ENCODE measurements around the gene DYRK2. TPM values are rescaled to one million over a fixed set of nuclear protein-coding genes. Genes with fewer than 3 reads are reported as not detected.

The DYRK2 gene
- total RNA-seq, 4 donors from 2014 or later, result 26.9 to 147 (median 96.6) TPM

DNA sequence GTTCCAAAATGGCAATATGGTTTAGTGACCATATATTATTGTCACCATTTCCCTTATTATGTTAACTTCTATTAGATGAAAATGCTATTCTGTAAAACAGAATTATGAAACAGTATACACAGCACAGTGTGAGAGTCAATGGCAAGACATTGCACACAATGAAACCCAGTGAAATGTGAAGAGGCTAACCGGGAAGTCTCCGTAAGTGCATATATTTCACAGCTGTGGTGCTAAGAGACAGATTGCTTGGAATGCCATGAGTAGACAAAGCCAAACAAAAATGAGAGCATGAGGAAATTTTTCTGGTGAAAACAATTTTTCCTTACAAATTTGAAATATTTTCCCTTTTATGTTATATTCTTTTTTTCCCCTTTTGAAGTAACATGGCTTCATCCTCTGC is 49.4 kb downstream of the DYRK2 start:
- H3K4me3 ChIP-seq, result no peak overlapping the region
- 47 to 50% methylated on average over 2 of the region's 2 CpGs for WGBS, 2 donors (ENCODE audit: low coverage in 1 of 2)
- H3K27ac ChIP-seq, result no peak overlapping the region
- H3K9me3 ChIP-seq, result no peaks in the 10 kb centered on the region
- no peaks in the 10 kb centered on the region for H3K36me3 ChIP-seq
- no peaks in the 10 kb centered on the region for H3K27me3 ChIP-seq
- in situ Hi-C loops (cut with MboI; ENCODE audit: low pct_ligation_motif_present in 1 of 4, low pct_unique_long_range_greater_than_20kb in 1 of 4, low sequenced_read_pairs in 3 of 4) (no loop called here), intact Hi-C loops (cut with DNase I; ENCODE audit: low total_unique reads) (no loop called here)
- H3K4me1 ChIP-seq, result peaks cover 0 to 18% (median 0%) of the 10 kb centered on the region in 4 donors
- TF ChIP-seq POLR2A (IDR thresholded peaks at IDR 0.05) (no peak), EP300 (IDR thresholded peaks at IDR 0.05; ENCODE audit: low read depth) (no peak), POLR2AphosphoS5 (IDR thresholded peaks at IDR 0.05) (no peak)
- TF ChIP-seq, protein P1, sequence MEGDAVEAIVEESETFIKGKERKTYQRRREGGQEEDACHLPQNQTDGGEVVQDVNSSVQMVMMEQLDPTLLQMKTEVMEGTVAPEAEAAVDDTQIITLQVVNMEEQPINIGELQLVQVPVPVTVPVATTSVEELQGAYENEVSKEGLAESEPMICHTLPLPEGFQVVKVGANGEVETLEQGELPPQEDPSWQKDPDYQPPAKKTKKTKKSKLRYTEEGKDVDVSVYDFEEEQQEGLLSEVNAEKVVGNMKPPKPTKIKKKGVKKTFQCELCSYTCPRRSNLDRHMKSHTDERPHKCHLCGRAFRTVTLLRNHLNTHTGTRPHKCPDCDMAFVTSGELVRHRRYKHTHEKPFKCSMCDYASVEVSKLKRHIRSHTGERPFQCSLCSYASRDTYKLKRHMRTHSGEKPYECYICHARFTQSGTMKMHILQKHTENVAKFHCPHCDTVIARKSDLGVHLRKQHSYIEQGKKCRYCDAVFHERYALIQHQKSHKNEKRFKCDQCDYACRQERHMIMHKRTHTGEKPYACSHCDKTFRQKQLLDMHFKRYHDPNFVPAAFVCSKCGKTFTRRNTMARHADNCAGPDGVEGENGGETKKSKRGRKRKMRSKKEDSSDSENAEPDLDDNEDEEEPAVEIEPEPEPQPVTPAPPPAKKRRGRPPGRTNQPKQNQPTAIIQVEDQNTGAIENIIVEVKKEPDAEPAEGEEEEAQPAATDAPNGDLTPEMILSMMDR (IDR thresholded peaks at IDR 0.05), result no peak
- no peak for DNase-seq

DNA sequence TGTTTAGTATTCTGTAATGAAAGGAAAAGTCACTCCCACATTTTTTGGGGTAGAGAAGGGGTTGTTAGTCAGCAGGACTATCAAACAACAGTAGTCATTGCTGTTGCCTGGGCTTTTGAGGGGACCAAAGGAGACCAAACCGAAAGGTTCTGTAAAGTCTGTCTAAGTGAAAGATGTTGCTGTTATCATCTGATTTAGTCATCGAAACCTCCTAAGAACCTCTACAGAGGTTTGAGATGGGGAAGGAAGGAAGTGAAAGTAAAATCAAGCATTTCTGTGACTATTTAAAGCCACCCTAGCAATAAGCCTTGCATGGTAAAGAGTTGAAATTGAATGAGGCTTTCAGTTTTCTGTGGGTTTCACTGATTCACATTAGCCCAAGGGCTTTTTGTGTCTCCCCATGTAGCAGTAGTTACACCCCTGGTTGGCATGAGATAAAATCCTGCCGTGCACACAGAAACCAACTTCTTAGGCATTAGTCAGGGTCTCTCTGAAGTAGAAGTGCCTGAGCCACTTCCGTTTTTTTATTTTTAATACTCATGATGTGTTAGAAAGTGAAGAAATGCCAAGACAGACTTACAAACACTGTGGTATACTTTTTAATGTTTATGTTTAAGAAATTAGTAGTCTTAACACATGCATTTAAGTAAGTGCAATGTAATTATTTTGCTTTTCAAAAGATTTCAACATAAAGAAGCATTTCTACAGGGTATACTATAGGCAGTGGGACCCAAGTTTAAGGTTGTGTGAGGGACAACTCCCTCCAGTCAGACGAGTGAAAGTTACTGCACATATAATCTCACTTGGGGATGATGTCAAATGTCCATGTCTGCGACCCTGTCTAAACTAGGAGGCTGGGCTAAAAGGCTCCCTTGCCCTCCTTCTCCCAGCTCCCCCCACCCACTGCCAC is 50.4 kb downstream of the DYRK2 start:
- intact Hi-C loops (cut with DNase I; ENCODE audit: low total_unique reads) (no loop called here), in situ Hi-C loops (cut with MboI; ENCODE audit: low pct_ligation_motif_present in 1 of 4, low pct_unique_long_range_greater_than_20kb in 1 of 4, low sequenced_read_pairs in 3 of 4) (no loop called here)
- peak overlapping the region in 3 of 4 donors; percentile 24 to 34 (median 30) for H3K27ac ChIP-seq
- H3K4me1 ChIP-seq, result peaks cover 0 to 18% (median 0%) of the 10 kb centered on the region in 4 donors
- 61 to 64% methylated on average over 6 of the region's 6 CpGs for WGBS, 2 donors (ENCODE audit: low coverage in 1 of 2)
- H3K4me3 ChIP-seq, result peak overlapping the region in 2 of 4 donors; percentile 5 to 13
- no peaks in the 10 kb centered on the region for H3K36me3 ChIP-seq
- DNase-seq, result no peak
- H3K9me3 ChIP-seq, result no peaks in the 10 kb centered on the region
- H3K27me3 ChIP-seq, result no peaks in the 10 kb centered on the region
- no peak for TF ChIP-seq POLR2AphosphoS5 (IDR thresholded peaks at IDR 0.05)
- TF ChIP-seq, protein P1 (IDR thresholded peaks at IDR 0.05), result no peak
- no peak for TF ChIP-seq POLR2A (IDR thresholded peaks at IDR 0.05)
- TF ChIP-seq EP300 (IDR thresholded peaks at IDR 0.05; ENCODE audit: low read depth), result no peak

DNA sequence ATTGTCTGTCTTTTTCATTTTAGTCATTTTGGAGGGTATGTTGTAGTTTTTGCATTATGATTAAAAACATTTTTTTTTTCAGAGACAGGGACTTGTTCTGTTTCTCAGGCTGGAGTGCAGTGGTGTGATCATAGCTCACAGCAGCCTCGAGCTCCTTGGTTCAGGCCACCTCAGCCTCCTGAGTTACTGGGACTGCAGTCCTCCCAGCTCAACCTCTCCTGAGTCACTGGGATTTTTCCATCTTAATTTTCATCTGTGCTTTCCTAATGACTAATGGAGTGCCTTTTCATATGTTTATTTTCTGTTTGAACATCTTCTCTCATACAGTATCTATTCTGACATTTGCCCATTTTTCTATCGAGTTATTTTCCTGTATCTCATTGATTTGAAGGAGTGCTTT is 52.6 kb downstream of the DYRK2 start:
- WGBS, 2 donors (ENCODE audit: low coverage in 1 of 2), result 86 to 89% methylated on average over 2 of the region's 2 CpGs
- no peak for TF ChIP-seq EP300 (IDR thresholded peaks at IDR 0.05; ENCODE audit: low read depth)
- TF ChIP-seq POLR2A (IDR thresholded peaks at IDR 0.05), result no peak
- no peak for TF ChIP-seq POLR2AphosphoS5 (IDR thresholded peaks at IDR 0.05)
- TF ChIP-seq, protein P1 (IDR thresholded peaks at IDR 0.05), result no peak
- Histone ChIP-seq H3K9me3 (no peaks in the 10 kb centered on the region), H3K4me3 (no peak overlapping the region), H3K27me3 (no peaks in the 10 kb centered on the region), H3K36me3 (no peaks in the 10 kb centered on the region), H3K4me1 (peaks cover 0 to 29% (median 0%) of the 10 kb centered on the region in 4 donors), H3K27ac (no peak overlapping the region)
- intact Hi-C loops (cut with DNase I; ENCODE audit: low total_unique reads), result no loop called here
- no peak for DNase-seq
- in situ Hi-C loops (cut with MboI; ENCODE audit: low pct_ligation_motif_present in 1 of 4, low pct_unique_long_range_greater_than_20kb in 1 of 4, low sequenced_read_pairs in 3 of 4), result no loop called here

GRCh38 chr12:67702136-67702535 is 53.6 kb downstream of the DYRK2 start:
- 92 to 100% methylated on average over 1 of the region's 1 CpG for WGBS, 2 donors (ENCODE audit: low coverage in 1 of 2)

More at GRCh38 chr12:67702136-67702535, 53.6 kb downstream of the DYRK2 start:
- DNase-seq, result no peak
- Histone ChIP-seq H3K36me3 (no peaks in the 10 kb centered on the region), H3K27ac (no peak overlapping the region), H3K4me3 (no peak overlapping the region), H3K4me1 (peaks cover 0 to 35% (median 0%) of the 10 kb centered on the region in 4 donors), H3K9me3 (no peaks in the 10 kb centered on the region), H3K27me3 (no peaks in the 10 kb centered on the region)
- TF ChIP-seq POLR2A (IDR thresholded peaks at IDR 0.05), result no peak
- TF ChIP-seq POLR2AphosphoS5 (IDR thresholded peaks at IDR 0.05), result no peak
- TF ChIP-seq, protein P1 (IDR thresholded peaks at IDR 0.05), result no peak
- in situ Hi-C loops (cut with MboI; ENCODE audit: low pct_ligation_motif_present in 1 of 4, low pct_unique_long_range_greater_than_20kb in 1 of 4, low sequenced_read_pairs in 3 of 4) (no loop called here), intact Hi-C loops (cut with DNase I; ENCODE audit: low total_unique reads) (no loop called here)

Measured in transverse colon (tissue), 4 donors.